Right kidney (tissue), 1 donor: ENCODE results near the gene PRKCD.

Source experiments
- DNase-seq: peaks from one replicate; pipeline ENCODE4 v3.0.0-alpha.2; 2016

PRKCD gene

GRCh38 chr3:53190659-53191058 lies 29.6 kb downstream of the PRKCD start:
- no peak for DNase-seq

GRCh38 chr3:53191836-53192480 lies 30.9 kb downstream of the PRKCD start:
- DNase-seq, result no peak

- DNase-seq, result no peak
These were observed 31.6 kb downstream of the PRKCD start for GRCh38 chr3:53192608-53193007.

- DNase-seq, result peak; percentile 67
These were observed 32.6 kb downstream of the PRKCD start for GRCh38 chr3:53193466-53194209.

GRCh38 chr3:53194210-53195065 lies 33.4 kb downstream of the PRKCD start:
- DNase-seq, result peak; percentile 49

GRCh38 chr3:53195066-53195450 lies 34.0 kb downstream of the PRKCD start:
- no peak for DNase-seq

- peak; percentile 77 for DNase-seq
These were observed 34.9 kb downstream of the PRKCD start for GRCh38 chr3:53195602-53196574.

GRCh38 chr3:53196575-53197407 lies 35.8 kb downstream of the PRKCD start:
- peak; percentile 16 for DNase-seq

GRCh38 chr3:53198256-53198977 lies 37.4 kb downstream of the PRKCD start:
- no peak for DNase-seq

GRCh38 chr3:53198996-53199395 lies 38.0 kb downstream of the PRKCD start:
- DNase-seq, result no peak

- no peak for DNase-seq
These were observed 38.8 kb downstream of the PRKCD start for GRCh38 chr3:53199834-53200233.

- DNase-seq, result no peak
These were observed 39.8 kb downstream of the PRKCD start for GRCh38 chr3:53200501-53201498.

GRCh38 chr3:53202331-53203015 lies 41.5 kb downstream of the PRKCD start:
- DNase-seq, result no peak

GRCh38 chr3:53211706-53212702 lies 51.0 kb downstream of the PRKCD start:
- DNase-seq, result no peak

- no peak for DNase-seq
These were observed 52.3 kb downstream of the PRKCD start for GRCh38 chr3:53213276-53213675.

- DNase-seq, result no peak
These were observed 54.8 kb downstream of the PRKCD start for GRCh38 chr3:53215816-53216215.

- DNase-seq, result no peak
These were observed 55.7 kb downstream of the PRKCD start for GRCh38 chr3:53216723-53217122.
